HG03064 (cell line): Measurements from ENCODE around the gene ARHGEF2.

Source experiments
- ATAC-seq: cut with Tn5 transposase; IDR thresholded peaks from one replicate; pipeline ENCODE4 v1.9.1; 2021; ENCODE audit warnings: low read depth; ENCODE audit not compliant: unreplicated experiment

The ARHGEF2 gene

GRCh38 chr1:155978325-155978972 is at the start of gene ARHGEF2:
Gene ARHGEF2 (minus strand): TSS chr1:155978547. CDS start chr1:155978427, 120 bp downstream.
- ATAC-seq: peak; percentile 40

GRCh38 chr1:156026588-156026987 is 48.2 kb upstream of the ARHGEF2 start:
- no peak for ATAC-seq

GRCh38 chr1:156025876-156026275 is 47.5 kb upstream of the ARHGEF2 start:
- ATAC-seq: no peak

GRCh38 chr1:156024801-156025200 is 46.5 kb upstream of the ARHGEF2 start:
- no peak for ATAC-seq

GRCh38 chr1:156021954-156022353 is 43.6 kb upstream of the ARHGEF2 start:
- ATAC-seq: no peak

- ATAC-seq: no peak
Measured at GRCh38 chr1:156021093-156021428, 42.7 kb upstream of the ARHGEF2 start.

- ATAC-seq: peak; percentile 92
Measured at GRCh38 chr1:156020293-156021092, 42.1 kb upstream of the ARHGEF2 start, which contains the start of gene SSR2. Gene SSR2 (minus strand): TSS chr1:156020951. CDS start chr1:156020167, 784 bp downstream.

GRCh38 chr1:156019946-156020292 is 41.6 kb upstream of the ARHGEF2 start:
- no peak for ATAC-seq

- no peak for ATAC-seq
Measured at GRCh38 chr1:156014829-156015228, 36.5 kb upstream of the ARHGEF2 start.

- peak; percentile 64 for ATAC-seq
Measured at GRCh38 chr1:156012051-156012817, 33.9 kb upstream of the ARHGEF2 start.

- ATAC-seq: no peak
Measured at GRCh38 chr1:156009404-156009803, 31.1 kb upstream of the ARHGEF2 start.

- no peak for ATAC-seq
Measured at GRCh38 chr1:156006666-156007376, 28.5 kb upstream of the ARHGEF2 start.

GRCh38 chr1:156004843-156005584 is 26.7 kb upstream of the ARHGEF2 start:
- no peak for ATAC-seq

- ATAC-seq: no peak
Measured at GRCh38 chr1:156003923-156004188, 25.5 kb upstream of the ARHGEF2 start.

GRCh38 chr1:156002188-156002911 is 24.0 kb upstream of the ARHGEF2 start:
- ATAC-seq: no peak

- ATAC-seq: no peak
Measured at GRCh38 chr1:156001662-156002171, 23.4 kb upstream of the ARHGEF2 start.

- no peak for ATAC-seq
Measured at GRCh38 chr1:156001021-156001661, 22.8 kb upstream of the ARHGEF2 start.

GRCh38 chr1:155999964-156000363 is 21.6 kb upstream of the ARHGEF2 start:
- ATAC-seq: no peak

GRCh38 chr1:155996166-155996565 is 17.8 kb upstream of the ARHGEF2 start:
- ATAC-seq: no peak
